ENCODE results near the gene DMD.

- TF ChIP-seq, protein P1, sequence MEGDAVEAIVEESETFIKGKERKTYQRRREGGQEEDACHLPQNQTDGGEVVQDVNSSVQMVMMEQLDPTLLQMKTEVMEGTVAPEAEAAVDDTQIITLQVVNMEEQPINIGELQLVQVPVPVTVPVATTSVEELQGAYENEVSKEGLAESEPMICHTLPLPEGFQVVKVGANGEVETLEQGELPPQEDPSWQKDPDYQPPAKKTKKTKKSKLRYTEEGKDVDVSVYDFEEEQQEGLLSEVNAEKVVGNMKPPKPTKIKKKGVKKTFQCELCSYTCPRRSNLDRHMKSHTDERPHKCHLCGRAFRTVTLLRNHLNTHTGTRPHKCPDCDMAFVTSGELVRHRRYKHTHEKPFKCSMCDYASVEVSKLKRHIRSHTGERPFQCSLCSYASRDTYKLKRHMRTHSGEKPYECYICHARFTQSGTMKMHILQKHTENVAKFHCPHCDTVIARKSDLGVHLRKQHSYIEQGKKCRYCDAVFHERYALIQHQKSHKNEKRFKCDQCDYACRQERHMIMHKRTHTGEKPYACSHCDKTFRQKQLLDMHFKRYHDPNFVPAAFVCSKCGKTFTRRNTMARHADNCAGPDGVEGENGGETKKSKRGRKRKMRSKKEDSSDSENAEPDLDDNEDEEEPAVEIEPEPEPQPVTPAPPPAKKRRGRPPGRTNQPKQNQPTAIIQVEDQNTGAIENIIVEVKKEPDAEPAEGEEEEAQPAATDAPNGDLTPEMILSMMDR (IDR thresholded peaks at IDR 0.05), result no peak
- TF ChIP-seq EZH2 (IDR thresholded peaks at IDR 0.05; ENCODE audit: borderline replicate concordance, insufficient read depth, low read depth, low read length, poor library complexity, severe bottlenecking), result no peak
Observed at GRCh38 chrX:31580726-31581125, 1630.6 kb downstream of the DMD start.
